Inferior parietal cortex (tissue), 1 donor: ENCODE data around the gene PHACTR2.
"Not testable (repeated sequence)": the region's sequence is repeated elsewhere in the genome, so short reads cannot be mapped to it uniquely, and the experiment has no call there.

Source experiments
- DNase-seq: peaks from one replicate; pipeline ENCODE4 v3.0.0-alpha.2; 2016; ENCODE audit errors: extremely low spot score

Gene PHACTR2

DNA sequence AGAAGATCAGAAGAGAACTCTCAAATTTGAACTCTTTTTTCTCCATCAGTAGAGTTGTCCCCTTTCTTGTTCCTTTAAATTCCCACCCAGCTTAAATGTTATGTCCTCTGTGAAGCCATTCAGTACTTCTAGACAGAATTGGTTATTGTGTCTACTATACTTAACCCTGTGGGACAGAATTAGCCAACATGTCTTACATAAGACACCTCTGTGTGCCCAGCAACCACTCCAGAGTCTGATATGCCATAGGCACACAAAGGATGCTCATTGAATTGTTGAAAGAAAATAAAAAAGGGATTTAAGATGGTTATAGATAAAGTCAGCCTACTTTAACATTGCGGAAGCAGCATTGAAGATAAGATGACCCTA, 88.4 kb downstream of the PHACTR2 start:
- DNase-seq = no peak

DNA sequence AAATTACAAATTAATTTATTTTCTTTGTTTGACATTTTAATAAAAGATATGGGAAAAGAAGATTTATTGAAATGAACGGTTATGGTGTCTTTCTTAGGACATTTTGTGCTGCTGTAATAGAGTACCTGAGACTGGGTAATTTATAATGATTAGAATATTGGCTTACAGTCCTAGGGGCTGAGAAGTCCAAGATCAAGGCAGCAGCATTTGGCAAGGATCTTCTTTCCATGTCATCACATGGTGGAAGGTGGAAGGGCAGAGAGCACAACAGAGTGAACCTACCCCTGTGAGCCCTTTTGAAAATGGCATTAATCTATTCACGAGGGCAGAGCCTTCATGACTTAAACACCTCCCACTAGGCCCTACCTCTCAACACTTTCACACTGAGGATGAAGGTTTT, 89.7 kb downstream of the PHACTR2 start:
- no peak for DNase-seq

DNA sequence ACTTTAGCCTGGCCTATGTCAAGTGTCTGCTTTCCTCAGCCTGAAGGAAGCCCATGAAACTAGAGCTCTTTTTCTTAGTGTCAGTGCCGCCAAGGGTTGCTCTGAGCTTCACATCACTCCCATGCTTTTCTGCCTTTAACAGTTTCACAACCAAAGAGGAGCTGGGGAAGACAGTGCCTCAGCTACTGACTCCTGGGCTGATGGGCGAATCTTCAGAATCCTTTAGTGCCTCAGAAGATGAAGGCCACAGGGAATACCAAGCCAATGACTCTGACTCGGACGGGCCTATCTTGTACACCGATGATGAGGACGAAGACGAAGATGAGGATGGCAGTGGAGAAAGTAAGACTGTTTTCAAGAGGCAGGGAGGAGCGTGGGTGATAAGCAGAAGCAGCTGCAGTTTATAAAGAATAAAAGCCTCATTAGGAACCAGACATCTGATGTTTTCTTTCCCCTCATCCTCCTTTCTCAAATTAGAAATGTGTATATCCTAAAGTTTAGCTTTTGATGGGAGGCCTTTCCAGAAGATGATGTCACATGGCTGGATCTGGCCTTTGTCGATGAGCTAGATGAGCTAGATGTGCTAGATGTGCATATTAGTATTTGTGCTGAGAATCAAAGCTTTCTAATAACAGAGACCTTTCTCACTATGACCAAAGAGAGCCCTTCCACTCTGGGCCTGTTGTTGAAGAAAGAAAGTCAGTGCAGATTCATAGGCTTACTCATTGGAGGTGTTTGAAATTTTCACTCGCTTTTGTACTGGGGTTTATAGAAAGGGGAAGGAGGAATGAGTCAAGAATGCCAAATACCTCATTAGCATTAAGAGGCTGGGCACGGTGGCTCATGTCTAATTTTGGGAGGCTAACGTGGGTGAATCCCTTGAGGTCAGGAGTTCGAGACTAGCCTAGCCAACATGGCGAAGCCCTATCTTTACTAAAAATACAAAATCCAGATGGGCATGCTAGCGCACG, 94.6 kb downstream of the PHACTR2 start:
- no peak for DNase-seq

DNA sequence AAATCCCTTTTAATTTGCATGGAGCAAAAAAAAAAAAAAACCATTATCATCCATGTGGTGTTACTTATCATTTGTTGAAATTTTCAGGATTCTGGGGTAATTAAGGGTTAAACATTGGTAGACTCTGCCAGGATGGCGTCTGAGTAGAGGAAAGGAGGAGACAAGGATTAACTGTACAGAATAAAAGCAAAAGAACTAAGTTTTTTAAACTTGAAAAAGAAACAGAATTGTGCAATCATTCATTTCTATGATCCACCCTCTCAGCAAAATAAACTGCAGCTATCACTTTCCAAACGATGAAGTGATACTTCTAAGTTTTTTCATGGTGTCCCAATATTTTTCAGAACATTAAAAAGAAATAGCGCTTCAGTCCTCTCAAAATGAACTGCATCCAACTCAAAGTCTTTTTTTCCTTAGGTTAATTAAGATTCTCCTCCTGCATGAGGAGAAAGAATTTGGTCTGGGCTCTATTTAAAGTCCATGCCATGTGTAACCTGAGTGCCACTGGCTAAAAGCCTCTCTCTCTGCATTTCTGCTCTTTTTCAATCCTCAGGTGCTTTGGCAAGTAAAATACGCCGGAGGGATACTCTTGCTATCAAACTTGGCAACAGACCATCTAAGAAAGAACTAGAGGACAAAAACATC, 95.9 kb downstream of the PHACTR2 start:
- DNase-seq = no peak

DNA sequence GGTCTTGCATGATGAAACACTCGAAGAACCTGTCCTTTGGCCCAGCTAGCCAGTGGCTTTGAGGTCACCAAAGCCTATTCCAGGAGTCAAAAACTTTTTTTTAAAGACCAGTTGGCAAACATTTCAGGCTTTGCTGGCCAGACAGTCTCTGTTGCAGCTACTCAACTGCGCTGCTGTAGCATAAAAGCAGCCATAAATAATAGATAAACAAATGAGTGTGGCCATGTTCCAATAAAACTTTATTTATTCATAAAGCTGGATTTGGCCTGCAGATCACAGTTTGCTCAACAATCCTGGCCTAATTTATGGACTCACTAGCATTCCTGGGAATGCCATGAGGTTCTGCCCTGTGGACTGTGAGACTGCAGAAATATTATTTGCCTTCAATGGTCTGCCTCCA, 96.6 kb downstream of the PHACTR2 start:
- no peak for DNase-seq

DNA sequence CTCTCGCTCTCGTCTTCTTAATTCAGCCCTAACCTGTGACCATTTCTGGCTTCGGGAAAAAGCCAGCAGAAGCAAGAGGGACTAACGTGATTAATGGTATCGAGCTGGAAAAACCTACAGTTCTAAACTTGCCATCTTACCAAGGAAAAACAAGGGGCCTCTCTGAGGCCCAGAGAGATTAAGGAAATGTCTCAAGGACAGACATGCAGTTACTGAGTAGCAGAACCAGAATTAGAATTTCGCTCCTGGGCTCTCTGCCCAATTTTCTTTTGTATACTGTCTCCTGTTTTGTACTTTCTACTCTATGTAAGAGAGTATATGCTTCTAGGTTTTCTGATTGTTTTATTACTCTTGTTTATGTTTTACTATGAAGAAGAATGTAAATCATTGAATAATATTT, 97.6 kb downstream of the PHACTR2 start:
- no peak for DNase-seq

DNA sequence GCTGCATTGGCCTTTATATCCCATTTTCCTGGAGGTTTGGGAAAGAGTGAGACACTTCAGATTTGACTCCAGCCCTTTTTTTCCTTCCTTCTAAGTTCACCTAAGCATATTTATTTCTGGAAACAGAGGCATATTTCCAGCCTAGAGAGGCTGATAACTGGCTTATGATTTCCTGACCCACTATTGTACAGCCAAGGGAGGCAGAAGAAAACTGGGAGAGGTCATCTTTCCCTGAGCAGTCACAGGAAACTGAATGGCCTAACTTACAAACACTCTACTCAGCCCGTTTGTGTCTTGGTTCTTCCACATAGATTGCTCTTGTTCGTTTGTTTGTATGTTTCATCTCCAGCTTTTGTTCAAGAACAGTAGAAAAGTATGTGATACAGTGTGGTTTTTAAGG, 101.2 kb downstream of the PHACTR2 start:
- no peak for DNase-seq

DNA sequence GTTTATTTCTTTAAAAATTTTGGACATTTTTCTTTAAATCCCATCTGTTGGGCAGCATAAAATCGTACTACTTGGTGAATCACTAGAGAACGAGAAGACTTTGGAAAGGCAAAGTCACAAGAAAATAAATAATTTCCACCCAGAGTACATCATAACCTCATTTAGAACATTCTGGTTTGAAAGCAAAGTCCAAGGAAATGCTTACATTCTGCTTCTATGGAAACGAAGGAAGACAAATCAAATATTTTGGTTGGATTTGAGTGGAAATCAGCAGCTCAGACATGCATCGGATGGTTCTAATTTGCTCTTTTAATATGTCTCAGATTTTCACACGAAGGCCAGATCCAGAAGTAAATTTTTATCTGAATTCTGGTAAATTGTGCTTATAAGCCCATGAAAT, 104.7 kb downstream of the PHACTR2 start:
- no peak for DNase-seq

DNA sequence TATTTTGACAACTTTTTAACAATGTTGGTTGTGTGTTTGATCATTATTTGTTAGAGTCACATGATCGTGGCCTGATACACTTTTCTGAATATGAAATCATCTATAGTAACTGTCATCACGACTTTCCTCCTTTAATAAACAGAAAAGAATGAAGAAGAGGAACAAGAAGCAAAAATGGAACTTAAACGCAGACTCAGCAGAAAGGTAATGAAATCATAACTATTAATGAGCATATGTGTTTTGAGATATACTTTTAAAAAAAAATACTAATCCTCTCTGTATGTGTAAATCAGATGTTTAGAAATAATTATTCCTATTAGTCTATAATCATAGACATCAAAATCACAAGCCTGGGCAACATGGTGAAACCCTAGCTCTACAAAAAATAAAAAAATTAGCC, 105.3 kb downstream of the PHACTR2 start:
- no peak for DNase-seq

DNA sequence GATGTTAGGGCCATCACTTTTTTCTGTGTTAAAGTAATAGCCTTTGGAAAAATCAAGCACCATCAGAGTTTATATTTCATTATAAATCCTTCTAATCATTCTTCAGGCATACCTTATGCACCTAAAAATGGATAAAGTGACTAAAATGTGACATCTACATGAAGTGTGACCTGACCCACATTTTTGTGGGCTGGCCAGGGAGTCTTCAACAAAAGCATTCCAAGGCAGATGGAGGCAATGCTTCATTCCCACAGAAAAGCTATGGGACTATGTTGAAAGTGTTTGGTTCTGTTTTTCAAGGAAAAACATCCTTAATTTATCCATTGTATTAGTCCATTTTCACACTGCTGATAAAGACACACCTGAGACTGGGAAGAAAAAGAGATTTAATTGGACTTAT, 106.6 kb downstream of the PHACTR2 start:
- DNase-seq = no peak

DNA sequence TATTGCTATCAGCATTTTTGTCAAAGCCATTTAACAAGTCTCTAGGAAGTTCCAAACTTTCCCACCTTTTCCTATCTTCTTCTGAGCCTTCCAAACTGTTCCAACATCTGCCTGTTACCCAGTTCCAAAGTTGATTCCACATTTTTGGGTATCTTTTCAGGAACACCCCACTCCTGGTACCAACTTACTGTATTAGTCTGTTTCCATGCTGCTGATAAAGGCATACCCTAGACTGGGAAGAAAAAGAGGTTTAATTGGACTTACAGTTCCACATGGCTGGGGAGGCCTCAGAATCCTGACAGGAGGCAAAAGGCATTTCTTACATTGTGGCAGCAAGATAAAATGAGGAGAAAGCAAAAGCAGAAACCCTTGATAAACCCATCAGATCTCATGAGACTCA, 108.6 kb downstream of the PHACTR2 start:
- not testable (repeated sequence) for DNase-seq

DNA sequence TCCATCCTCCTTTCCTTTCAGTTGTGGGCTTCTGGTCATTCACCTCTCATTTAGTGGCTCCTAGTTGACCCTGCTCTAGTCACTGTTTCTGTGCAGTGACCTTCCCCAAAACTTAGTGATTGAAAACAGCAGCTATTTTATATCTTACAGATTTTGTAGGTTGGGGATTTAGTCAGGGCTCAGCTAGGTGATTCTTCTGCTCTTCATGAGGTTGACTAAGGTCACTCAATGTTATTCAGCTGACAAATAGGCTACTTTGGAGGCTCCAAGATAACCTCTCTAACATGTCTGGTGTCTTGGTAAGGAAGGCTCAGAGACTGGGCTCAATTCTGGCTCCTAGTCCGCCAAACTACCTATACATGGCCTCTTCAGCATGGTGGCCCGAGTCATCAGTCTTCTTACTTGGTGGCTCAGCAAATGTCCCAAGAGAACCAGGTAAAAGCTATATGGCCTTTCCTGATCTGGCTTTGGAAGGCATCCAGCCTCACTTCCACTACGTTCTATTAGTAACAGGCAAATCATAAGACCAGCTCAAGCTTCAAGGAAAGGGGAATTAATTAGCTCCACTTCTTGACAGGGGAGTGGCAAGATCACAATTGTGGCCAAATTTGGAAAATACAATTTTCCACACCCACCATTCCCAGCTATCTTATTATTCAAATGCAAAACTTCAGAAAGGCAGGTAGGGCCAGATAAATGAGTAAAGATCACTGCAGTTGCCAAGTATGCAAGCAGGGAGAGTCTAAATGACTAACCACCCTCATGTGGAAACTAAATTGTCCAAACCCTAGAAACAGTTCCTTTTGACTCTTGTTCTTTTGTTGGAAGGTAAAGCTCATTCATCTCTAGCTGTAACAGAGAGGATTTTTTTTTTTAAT, 114.9 kb downstream of the PHACTR2 start:
- DNase-seq = no peak

DNA sequence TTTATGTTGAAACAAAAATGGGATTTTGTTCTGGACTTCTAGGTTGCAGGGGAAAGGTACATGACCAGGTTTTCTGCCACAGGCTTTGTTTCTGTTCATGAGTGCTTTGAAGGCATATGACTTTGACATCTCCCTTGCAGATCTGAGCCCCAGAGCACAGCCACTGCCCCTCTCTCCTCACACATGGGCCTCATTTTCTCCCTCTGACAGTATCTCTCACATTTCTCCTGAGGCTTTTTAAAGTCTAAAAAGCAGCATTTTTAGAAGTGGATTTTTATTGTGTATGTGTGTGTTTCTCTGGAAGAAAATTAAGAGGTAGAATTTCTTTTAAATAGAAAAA, 115.5 kb downstream of the PHACTR2 start:
- DNase-seq = no peak

DNA sequence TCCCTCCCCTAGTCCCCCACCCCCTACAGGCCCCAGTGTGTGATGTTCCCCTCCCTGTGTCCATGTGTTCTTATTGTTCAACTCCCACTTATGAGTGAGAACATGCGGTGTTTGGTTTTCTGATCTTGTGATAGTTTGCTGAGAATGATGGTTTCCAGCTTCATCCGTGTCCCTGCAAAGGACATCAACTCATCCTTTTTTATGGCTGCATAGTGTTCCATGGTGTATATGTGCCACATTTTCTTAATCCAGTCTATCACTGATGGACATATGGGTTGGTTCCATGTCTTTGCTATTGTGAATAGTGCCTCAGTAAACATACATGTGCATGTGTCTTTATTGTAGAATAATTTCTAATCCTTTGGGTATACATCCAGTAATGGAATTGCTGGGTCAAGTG, 118.8 kb downstream of the PHACTR2 start:
- DNase-seq = not testable (repeated sequence)

DNA sequence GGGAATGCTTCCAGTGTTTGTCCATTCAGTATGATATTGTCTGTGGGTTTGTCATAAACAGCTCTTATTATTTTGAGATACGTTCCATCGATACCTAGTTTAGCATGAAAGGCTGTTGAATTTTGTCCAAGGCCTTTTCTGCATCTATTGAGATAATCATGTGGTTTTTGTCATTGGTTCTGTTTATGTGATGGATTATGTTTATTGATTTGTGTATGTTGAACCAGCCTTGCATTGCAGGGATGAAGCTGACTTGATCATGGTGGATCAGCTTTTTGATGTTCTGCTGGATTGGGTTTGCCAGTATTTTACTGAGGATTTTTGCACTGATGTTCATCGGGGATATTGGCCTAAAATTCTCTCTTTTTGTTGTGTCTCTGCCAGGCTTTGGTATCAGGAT, 120.7 kb downstream of the PHACTR2 start:
- not testable (repeated sequence) for DNase-seq

DNA sequence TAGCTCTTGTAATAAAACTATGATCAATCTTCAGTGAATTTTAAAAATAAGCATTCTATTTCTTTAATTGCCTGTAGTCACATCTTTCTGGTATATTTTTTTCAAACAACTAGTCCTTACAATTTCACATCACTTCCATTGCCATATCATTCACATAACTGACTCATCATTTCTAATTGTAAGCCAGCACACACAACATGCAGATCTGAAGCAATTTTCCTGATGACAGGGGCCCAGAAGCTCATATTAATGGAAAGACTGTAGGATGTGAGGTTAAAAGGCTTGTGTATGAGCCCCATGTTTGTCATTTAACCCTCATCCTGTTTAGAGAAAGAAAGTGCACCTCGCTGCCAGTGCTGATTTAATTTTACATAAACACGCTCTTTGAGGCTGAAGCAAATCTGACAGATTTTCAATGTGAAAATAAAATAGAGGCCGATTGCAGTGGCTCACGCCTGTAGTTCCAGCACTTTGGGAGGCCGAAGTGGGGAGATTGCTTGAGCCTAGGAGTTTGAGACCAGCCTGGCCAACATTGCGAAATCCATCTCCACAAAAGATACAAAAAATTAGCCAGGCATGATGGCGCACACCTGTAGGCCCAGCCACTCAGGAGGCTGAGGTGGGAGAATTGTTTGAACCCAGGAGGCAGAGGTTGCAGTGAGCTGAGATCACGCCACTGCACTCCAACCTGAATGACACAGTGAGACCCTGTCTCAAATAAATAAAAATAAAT, 125.2 kb downstream of the PHACTR2 start:
- no peak for DNase-seq

DNA sequence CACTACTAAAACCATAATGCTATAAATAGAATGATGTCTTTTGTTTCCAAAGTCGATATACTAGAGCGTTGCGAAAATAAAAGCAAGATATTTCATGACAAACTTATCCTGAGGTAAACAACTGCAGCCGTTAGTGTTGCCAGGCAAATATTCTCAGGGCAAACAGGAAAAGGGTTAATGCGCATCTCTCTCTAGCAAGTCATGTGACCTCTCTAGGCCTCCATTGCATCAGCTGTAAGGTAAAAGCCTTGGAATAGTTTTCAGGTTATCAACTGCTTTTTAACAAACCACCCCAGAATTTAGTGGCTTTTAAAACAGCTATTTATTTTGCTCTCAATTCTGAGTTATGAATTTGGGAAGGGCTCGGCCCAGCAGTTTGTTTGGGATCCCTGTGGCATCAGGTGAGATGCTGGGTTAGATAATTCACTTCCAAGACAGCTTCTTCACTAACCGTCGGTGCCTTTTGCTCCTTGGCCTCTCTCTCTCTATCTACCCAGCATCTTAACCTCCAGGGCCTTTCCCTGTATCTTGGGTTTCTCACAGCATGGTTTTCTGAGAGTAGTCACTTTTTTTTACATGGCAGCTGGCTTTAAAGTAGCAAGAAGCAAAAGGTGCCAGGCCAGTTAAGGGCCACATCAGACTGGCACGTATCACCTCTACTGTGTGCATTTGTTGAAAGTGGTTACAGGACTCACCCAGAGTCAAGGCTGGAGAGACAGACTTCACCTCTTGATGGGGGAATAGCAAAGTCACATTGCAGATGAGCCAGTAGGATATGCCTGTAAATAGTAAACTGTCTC, 126.2 kb downstream of the PHACTR2 start:
- no peak for DNase-seq

DNA sequence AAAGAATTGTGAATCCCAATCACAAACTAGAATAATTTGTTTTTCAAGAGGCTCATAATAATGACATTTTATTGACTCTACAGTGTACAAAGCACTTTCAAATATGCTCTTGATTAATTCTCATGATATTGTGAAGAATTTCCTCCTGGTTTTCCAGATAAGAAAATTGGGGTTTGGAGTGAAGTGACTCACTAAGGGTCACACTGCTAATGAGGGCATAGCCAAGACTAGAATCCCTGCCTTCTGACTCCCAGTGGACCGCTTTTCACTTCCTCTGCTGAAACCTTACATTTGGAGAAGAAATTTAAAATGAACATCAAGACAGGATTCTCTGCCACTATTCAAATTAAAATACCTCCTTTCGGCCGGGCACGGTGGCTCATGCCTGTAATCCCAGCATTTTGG, 127.1 kb downstream of the PHACTR2 start:
- no peak for DNase-seq

DNA sequence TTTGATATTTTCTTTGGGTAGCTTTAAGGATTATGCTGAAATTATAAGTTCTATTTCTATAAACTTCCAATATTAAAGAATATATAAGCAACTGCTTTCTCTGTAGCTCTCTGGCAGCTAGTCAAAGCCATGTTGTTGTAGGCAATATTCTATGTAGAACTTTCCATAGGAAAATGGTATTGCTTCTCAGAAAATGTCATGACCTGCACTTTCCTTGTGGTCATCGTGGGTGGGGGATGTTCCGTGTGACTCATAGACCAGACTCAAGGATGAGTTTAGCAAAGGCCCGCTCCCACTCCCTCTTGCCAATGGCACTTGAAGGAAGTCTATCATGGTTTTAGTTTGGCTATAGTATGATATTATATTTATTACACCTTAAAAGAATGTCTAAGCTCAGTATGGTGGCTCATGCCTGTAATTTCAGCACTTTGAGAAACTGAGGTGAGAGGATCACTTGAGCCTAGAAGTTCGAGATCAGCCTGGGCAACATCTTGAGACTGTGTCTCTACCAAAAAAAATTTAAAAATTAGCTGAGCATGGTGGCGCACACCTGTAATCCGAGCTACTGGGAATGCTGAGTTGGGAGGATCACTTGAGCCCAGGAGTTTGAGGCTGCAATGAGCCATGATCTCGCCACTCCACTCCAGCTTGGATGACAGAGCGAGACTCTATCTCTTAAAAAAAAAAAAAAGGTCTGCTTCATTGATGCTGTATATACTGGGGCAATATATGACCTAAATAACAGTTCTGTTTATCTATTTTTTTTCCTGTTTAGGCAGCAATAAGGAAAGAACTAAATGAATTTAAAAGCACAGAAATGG, 128.7 kb downstream of the PHACTR2 start:
- peak; percentile 24 for DNase-seq
